Hematopoietic multipotent progenitor cell treated with erythropoietin and hydrocortisone succinate and interleukin-3 and kit ligand, for 6 days (in vitro differentiated cells): ENCODE measurements around the gene NOS1.
A peak's percentile ranks its signal among the peaks of the same experiment; 100 is the strongest.

Source experiments
- DNase-seq: peaks from one replicate; pipeline ENCODE4 v3.0.0-alpha.2; 2015

The NOS1 gene

DNA sequence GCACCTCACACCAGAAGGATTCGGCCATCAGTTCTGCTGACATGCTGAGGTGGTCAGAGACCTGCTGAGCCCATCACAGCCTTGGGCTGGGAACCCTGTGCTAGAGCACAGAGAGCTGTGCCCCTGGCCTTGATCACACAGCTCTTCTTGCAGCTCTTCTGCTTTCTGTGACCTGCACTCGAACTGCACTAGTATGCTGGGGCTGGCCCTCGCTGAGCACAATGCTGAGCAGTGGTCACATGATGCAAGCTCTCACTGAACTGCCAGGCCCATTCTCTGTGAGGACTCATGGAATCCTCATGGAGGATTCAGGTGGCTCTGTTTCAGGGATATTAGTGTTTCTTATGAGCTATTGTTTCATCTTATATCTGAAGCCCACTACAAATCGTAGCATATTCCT, 193.7 kb downstream of the NOS1 start:
- no peak for DNase-seq

DNA sequence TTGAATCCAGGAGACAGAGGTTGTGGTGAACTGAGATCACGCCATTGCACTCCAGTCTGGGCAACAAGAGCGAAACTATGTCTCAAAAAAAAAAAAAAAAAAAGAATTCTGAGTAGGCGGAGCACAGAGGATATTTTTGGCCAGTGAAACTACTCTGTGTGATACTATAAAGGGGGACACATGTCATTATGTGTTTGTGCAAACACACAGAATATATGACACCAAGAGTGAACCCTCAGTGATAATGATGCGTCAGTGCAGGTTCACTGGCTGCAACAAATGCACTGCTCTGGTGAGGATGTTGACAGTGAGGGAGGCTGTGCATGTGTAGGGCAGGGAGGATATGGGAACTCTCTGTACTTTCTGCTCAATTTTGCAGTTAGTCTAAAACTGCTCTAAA, 195.3 kb downstream of the NOS1 start:
- no peak for DNase-seq

DNA sequence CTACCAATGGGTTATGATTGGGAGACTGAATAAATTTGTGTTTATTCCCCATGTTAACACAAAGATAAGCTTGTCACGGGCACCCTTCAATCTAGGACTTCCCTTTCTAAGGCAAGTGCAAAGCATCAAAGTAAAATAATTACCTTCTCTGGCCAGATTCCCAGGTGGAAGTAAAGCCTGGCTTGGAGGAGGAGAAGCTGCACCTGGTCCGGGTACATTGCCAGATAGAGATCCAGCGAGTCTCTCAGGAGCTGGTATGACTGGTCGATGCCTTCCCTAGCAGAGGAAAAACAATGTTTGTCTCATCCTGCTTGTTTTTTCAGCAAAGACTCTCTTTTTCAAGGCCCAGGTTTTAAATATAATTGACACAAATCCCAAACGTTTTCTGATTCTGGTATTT, 196.1 kb downstream of the NOS1 start:
- DNase-seq, result no peak

DNA sequence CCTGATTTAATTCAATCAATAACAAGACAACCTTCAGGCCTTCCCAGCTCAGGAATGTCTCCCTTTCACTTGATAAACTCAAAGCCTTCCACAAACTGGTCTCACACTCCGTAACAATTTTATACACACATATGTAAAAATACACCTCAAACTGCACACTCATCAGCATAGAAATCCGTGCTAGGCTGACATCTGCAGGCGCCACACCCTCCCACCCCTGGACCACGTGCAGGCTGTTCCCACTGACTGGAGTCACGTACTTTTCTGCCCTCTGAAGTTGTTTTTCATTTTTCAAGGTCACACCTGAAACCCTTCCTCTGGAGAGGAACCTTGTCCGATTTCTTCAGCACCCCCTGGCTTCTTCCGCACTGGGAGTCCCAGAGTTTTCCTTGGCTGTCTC, 198.8 kb downstream of the NOS1 start:
- DNase-seq, result no peak

DNA sequence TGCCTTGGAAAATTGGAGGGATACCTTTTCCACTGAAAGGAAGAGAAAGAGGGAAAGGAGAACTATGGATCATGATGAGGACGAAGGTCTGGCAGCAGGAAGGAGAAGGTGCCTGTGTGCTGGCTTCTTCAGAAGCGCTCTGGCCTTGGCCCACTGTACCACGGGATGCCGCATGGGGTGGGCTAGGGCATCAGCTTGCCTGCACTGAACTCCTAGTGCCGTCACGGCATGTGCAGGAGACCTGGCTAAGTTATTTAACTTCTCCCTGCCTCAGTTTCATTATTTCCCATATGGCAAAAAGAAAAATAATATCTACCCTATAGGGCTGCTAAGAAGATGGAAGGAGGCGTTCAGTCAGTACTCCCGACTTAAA, 199.3 kb downstream of the NOS1 start:
- no peak for DNase-seq

DNA sequence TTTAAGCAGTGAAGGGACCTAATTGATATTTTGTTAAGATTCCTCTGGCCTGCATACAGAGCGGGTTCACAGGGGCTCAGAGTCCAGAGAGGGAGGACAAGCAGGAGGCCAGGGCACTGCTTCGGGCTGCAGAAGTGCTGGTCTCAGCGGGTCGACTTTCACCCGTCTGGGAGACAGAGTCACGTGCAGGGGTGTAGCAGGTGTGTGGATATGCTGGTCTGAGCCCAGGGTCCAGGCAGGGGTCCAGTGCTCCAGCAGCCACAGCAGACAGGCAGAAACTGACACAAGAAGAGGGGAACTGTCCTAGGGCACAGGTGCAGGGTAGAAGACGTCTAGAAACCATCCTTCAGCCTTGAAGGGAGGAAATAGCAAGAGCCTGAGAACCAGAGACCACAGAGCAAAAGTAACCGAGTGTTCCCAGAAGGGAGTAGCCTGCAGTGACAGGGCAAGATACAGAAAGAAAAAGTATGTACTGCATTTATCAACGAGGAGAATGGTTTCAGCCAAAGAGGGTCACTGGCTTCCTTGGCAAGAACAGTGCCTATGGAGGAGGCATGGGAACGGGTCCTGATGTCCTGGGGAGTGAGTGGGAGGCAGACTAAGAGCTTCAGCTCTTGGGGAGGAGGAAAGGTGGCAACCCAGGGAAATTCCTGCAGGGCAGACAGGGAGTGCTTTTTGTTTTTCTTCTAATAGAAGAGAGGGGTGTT, 199.8 kb downstream of the NOS1 start:
- DNase-seq, result no peak

DNA sequence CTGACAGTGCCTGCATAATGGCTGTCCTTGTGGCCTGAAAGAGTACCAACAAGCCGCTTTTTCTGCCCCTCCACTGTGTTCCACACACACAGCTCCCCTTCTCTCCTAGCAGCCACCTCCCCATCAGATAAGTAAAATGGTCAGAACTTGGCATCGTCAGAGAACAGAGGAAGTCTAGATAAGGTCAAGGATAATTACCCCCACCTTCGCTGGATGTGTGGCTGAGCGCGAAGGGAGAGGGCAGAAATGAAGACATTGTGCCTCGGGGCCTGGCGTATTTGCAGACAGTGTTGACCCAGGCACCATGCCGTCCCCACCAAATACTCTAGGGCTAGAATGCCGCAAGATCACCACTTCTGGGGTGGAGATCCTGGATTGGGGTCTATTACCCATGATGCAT, 201.8 kb downstream of the NOS1 start:
- DNase-seq, result peak; percentile 21

DNA sequence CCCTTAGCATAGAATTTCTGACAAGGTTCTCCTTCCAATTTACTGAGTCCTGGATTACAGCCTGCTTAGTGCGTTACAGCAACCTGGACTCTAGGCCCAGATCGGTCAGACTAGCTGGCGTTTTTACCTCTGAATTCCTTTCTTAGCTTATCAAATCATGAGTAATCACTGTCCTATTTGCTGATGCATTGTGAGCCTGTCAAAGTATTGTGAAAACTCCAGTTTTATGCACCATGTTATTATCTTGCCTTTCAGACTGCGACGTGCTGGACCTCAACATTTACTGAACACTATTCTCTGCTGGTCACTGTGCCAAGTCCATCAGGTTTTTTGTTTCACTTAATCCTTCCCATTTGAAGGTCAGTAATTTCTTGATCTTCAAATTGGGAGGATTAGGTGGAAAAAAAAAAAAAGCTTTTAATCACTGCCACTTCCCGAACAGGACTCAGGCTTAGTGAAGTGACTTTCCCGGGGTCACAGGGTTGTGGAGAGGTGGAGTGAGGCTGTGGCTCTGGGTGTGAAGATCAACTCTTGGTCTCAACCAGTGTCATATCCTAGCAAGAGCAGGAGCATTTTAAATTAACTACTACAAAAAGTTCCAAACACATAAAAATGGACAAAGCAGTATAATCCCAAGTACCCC, 202.4 kb downstream of the NOS1 start:
- DNase-seq, result no peak
